HG03175 (cell line): ENCODE measurements around the gene USP54.

ENCODE experiments used
- ATAC-seq: cut with Tn5 transposase; IDR thresholded peaks from one replicate; pipeline ENCODE4 v1.9.1; 2021; ENCODE audit warnings: mild to moderate bottlenecking, moderate library complexity; ENCODE audit not compliant: unreplicated experiment

The USP54 gene

DNA sequence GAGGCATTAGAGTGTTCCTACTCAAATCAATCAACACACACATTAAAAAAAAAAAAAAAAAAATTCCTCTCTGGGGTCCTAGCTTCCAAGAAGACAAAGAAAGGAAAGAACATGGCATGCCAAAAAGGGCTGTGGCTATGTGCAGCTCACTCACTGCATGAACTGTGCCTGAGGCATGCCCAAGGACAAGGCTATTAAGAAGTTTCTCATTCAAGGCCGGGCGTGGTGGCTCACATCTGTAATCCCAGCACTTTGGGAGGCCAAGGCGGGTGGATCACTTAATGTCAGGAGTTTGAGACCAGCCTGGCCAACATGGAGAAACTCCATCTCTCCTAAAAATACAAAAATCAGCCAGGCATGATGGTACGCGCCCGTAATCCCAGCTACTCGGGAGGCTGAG lies 53.4 kb downstream of the USP54 start:
- ATAC-seq, result no peak

DNA sequence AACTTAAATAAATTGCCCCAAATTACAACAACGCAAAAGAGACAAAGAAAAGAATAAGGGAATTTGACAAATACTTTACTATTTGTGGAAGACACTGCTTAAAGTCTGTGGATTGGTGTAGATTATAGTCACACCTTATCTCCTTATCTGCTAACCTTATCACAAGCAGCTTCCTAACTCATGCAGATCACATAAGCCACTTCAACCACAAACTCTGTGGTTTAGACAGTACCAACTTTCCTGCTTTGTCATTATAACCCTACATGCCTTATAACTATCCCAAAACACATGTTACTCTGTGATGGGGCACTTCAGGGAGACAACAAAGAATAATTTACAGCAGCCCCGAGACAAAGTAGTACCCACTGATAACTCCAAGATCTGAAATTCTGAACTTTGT lies 53.9 kb downstream of the USP54 start:
- ATAC-seq, result no peak

- ATAC-seq, result no peak
Observed at GRCh38 chr10:73534857-73535256, 56.3 kb downstream of the USP54 start.

DNA sequence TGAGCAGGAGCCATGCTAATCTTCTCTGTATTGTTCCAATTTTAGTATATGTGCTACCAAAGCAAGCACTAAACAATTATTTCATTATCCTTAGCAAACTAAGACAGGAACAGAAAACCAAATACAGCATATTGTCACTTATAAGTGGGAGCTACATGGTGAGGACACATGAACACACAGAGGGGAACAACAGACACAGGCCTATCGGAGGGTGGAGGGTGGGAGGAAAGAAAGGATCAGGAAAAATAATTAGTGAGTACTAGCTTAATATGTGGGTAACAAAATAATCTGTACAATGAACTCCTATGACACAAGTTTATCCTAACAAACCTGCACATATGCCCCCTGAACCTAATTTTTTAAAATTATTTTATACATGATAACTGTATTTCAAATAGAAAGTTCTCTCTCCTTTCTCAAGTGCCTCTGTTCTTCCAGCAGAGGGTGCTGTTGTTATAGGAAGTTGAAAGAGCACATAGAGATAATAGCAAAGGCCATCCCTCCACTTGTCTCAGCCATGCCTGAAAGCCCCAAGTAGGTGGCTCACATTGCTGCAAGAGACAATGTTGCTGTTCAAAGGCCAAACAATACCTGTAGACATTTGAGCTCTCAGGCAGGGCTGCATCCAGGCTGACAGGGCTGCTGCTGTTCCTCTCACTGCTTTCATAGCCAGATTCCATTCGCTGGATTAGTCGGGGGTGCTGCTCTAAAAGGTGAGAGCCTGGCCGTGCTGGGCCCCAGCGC lies 61.9 kb downstream of the USP54 start:
- ATAC-seq, result peak; percentile 47

- ATAC-seq, result no peak
Observed at GRCh38 chr10:73522263-73522662, 68.9 kb downstream of the USP54 start.

DNA sequence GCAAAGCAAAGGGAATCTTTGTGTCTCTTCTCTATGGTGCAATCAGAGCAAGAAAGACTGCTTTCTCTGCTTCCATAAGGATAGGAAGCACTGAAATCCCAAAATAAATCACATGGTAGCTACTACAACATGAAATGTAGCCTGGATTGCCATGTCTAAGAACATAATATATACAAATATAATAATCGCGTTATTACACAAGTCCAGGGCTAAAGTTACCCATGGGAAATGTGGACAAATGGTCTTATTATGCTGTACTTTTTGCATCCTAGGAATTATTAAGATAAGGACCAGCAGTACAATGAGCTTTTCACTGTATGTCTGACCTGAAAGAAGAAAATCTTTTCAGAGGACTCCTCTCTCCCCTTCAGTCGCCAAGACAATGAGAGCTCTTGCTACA lies 71.8 kb downstream of the USP54 start:
- ATAC-seq, result no peak

- ATAC-seq, result no peak
Observed at GRCh38 chr10:73517166-73517888, 73.8 kb downstream of the USP54 start.

DNA sequence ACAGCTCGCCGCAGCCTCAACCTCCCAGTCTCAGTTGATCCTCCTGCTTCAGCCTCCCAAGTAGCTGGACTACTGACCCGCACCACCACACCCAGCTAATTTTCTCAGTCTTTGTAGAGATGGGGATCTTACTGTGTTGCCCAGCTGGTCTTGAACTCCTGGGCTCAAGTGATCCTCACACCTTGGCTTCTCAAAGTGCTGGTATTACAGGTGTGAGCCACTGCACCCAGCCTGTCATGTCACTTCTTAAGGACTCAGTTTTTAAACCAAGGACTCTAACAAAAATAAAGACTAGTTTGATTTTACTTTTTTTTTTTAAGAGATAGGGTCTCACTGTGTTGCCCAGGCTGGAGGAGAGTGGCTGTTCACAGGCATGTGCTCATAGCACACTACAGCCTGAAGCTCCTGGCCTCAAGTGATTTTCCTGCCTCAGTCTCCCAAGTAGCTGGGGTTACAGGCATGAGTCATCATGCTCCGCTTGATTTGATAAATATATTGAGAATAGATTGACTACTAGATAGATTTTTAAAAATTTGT lies 78.9 kb downstream of the USP54 start:
- ATAC-seq, result no peak

GRCh38 chr10:73509695-73510094 lies 81.4 kb downstream of the USP54 start:
- no peak for ATAC-seq

DNA sequence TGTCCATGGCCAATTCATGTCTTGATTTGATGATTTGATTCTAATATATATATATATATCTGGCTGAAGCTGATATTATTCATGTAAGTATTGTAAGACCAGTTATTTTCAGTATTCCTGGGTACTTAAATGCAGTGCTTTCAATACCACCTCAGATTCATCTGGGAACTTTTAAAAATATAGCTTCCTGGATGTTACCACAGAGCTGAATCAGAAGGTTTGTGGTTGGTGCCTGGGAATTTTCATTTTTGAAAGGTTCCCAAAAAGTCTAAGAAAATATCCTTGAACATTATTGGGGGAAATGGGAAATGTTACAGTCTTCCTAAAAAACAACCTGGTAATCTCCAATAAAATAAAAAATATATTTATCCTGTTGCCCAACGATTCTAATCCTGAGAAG lies 84.7 kb downstream of the USP54 start:
- ATAC-seq, result no peak

DNA sequence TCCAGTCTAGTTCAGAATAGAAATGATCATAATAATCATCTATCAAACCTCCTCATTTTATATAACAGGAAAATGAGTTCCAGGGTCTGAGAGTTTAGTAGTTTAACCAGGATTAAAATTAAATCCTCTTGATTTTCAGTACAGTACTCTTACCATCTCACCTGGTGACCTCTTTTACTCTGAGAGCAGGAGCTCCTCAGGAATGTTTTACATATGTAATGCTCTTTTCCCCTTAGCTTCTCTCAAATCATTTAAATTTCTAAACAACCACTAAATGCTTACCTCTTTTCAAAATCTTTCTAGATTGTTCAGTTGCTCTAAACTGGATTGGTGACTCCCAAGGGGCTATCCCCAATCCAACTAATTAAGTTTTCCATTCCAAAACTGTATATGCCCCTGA lies 85.1 kb downstream of the USP54 start:
- no peak for ATAC-seq

GRCh38 chr10:73503037-73503436 lies 88.1 kb downstream of the USP54 start:
- ATAC-seq, result no peak

DNA sequence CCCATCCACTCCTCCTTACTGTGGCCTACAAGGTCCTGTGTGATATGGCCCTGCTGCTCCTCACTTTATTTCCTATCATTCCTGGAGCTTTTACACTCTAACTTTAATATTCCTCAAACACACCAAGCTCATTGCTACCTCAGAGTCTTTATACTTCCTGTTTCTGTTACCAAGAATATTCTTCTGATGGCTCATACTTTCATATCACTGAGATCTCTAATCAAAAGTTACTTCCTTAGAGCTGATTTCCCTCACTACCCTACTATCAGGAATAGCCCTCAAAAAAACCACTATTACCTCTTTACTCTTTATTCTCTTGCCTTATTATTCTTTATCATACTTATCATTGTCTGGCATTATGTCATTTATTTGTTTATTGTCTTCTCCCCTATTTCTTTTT lies 89.5 kb downstream of the USP54 start:
- ATAC-seq, result no peak

GRCh38 chr10:73497623-73498022 lies 93.5 kb downstream of the USP54 start:
- no peak for ATAC-seq

DNA sequence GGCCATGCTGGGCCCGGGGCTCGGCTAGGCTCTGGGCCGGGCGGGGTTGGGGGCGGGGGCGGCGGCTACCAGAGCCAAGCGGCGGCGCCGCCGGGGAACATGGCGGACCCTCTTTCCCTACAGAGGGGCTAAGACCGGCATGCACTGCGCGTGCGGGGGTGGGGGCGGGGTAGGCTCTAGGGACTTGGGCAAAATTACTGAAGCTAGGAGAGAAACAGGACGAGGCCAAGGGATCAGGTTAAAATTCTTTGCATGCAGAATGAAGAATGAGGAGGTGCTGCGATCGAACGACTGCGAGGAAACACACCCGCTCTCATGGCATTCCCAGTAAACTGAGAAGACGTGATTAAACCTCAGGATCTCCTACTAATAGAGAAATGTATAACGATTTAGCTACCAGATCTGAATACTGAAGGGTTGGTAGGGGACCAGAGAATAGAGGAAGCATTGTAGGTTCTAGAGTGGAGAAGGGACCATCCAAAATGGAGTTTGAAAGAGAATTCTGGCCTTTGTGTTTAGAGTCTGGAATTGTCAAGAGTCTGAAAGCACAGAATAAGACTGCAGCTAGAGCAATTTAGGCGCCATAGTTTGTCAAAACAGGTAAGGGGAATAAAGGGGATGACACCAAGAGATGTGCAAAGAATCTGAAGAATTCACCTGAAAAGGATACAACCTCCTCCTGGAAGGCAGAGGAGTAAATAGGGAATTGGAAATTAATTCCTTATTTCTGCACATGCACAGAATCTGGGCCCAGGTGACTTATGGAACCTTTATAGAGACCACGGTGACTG lies 95.1 kb downstream of the USP54 start, which contains the start of gene PPP3CB:
Gene PPP3CB (minus strand): TSS at position 141 of the 791 bp plus-strand sequence. CDS start 135 bp downstream, at position 6.
- ATAC-seq, result peak; percentile 51

GRCh38 chr10:73495226-73495883 lies 95.8 kb downstream of the USP54 start:
- ATAC-seq, result peak; percentile 90

- no peak for ATAC-seq
Observed at GRCh38 chr10:73494877-73495225, 96.3 kb downstream of the USP54 start.

DNA sequence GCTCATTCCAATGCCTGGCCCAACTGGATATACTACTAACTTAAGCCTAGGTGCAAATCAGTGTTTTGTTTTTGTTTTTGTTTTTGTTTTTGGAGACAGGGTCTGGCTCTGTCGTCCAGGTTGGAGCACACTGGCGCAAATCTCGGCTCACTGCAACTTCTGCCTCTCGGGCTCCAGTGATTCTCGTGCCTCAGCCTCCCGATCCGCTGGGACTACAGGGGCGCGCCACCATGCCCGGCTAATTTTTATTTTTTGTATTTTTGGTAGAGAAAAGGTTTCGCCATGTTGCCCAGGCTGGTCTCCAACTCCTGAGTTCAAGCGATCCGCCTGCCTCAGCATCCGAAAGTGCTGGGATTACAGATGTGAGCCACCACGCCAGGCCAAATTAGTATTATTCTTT lies 96.9 kb downstream of the USP54 start:
- ATAC-seq, result no peak

DNA sequence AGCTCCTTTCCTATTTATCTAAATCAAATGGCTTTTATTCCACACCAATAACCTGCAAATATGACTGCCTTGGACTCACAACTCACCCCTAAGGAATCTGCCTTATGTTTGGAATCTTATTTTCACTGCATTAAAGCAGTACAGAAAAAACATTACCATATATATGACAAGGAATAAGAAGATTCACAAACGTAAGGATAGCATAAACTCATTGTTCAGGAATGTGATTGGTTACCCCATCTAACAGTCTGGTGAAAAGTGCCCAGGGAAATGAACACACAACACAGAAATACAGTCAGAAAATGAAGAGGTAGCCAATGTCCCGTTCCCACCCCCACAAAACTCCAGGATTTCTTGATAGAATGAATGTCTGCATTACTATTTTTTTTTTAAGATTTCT lies 97.4 kb downstream of the USP54 start:
- ATAC-seq, result no peak

- ATAC-seq, result no peak
Observed at GRCh38 chr10:73486601-73487000, 104.5 kb downstream of the USP54 start.

DNA sequence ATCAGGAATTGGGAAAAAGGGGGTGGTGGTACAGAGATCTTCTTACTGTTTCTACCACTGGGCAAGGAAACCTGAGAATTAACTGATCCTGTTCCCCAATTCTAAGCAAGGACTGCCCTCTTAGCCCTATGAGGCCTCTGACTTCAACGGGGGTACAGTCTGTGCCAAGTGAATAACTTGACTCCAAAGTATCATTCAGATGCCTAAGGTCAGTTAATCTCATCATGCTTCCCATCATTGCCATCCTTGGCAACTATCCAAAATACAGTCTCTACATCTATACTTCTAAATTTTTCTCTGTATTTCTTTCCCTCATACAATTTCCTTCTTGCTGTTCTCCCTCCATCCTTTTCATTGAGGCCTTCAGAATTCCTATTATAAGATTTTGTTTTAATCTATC lies 105.8 kb downstream of the USP54 start:
- no peak for ATAC-seq
